Osteoblast (primary cell): ENCODE measurements around the gene ACACA. TPM values are rescaled to one million over a fixed set of nuclear protein-coding genes. Genes with fewer than 3 reads are reported as not detected.
A peak's percentile ranks its signal among the peaks of the same experiment; 100 is the strongest.

Experiments used
- DNase-seq: peaks from one replicate; pipeline ENCODE4 v3.0.0; 2011; ENCODE audit warnings: low spot score, mixed read lengths; ENCODE audit not compliant: insufficient read length; ENCODE audit errors: missing footprints
- H2AFZ ChIP-seq: 2 replicates; pipeline ENCODE4 v1.6.0; 2011; ENCODE audit warnings: mild to moderate bottlenecking, low read length
- H3K27ac ChIP-seq: 2 replicates; pipeline ENCODE4 v1.5.1; 2011; ENCODE audit warnings: mild to moderate bottlenecking, low read depth, low read length, moderate library complexity
- H3K27me3 ChIP-seq: 2 replicates; pipeline ENCODE4 v1.6.0; 2012; ENCODE audit warnings: mild to moderate bottlenecking, control low read depth, inconsistent platforms, low read length, moderate library complexity; ENCODE audit not compliant: insufficient read depth
- H3K36me3 ChIP-seq: 2 replicates; pipeline ENCODE4 v1.5.1; 2011; ENCODE audit warnings: mild to moderate bottlenecking, low read length, control low read depth, moderate library complexity; ENCODE audit not compliant: insufficient read depth
- H3K4me1 ChIP-seq: 2 replicates; pipeline ENCODE4 v1.5.1; 2011; ENCODE audit warnings: mild to moderate bottlenecking, low read length, control low read depth, moderate library complexity; ENCODE audit not compliant: insufficient read depth
- H3K4me2 ChIP-seq: 2 replicates; pipeline ENCODE4 v1.6.0; 2011; ENCODE audit warnings: mild to moderate bottlenecking, low read length; ENCODE audit not compliant: insufficient read depth
- H3K4me3 ChIP-seq: fragments of 200-600 bp; sonication (generic); 3 replicates; pipeline ENCODE4 v1.5.1; 2012; ENCODE audit warnings: mild to moderate bottlenecking, low read length, inconsistent platforms; ENCODE audit not compliant: insufficient read depth
- H3K79me2 ChIP-seq: 2 replicates; pipeline ENCODE4 v1.6.0; 2012; ENCODE audit warnings: mild to moderate bottlenecking, low read length, control low read depth, inconsistent platforms; ENCODE audit not compliant: insufficient read depth
- H3K9me3 ChIP-seq: 2 replicates; pipeline ENCODE4 v1.5.1; 2011; ENCODE audit warnings: low read depth, low read length, control low read depth
- H4K20me1 ChIP-seq: 2 replicates; pipeline ENCODE4 v1.6.0; 2012; ENCODE audit warnings: mild to moderate bottlenecking, low read length, control low read depth; ENCODE audit not compliant: insufficient read depth
- CTCF ChIP-seq: IDR thresholded peaks from 2 replicates; pipeline ENCODE4 v1.5.1; 2011; ENCODE audit warnings: mild to moderate bottlenecking, low read depth, low read length, moderate library complexity; ENCODE audit errors: extremely low read depth
- total RNA-seq: library from RNA; depleted of rRNA; stranded (reverse); fragments of >200 nt; gene quantifications from 2 replicates; pipeline ENCODE4 v1.2.3, GENCODE V29; 2012

Gene ACACA
- total RNA-seq, 1 donor: 78.9 TPM

GRCh38 chr17:37425268-37425667 is 18.6 kb upstream of the ACACA start:
- no peak for TF ChIP-seq CTCF
- H3K27ac ChIP-seq: no peak overlapping the region
- peaks cover 54% of the 10 kb centered on the region for H3K36me3 ChIP-seq

GRCh38 chr17:37422971-37423625 is 16.5 kb upstream of the ACACA start:
- Histone ChIP-seq H3K4me2 (no peak overlapping the region), H3K9me3 (no peaks in the 10 kb centered on the region), H3K27me3 (no peaks in the 10 kb centered on the region), H3K4me1 (no peaks in the 10 kb centered on the region), H3K36me3 (peaks cover 59% of the 10 kb centered on the region), H4K20me1 (no peaks in the 10 kb centered on the region), H3K79me2 (peaks cover 3% of the 10 kb centered on the region), H3K4me3 (no peak overlapping the region), H2AFZ (no peak overlapping the region), H3K27ac (no peak overlapping the region)
- TF ChIP-seq CTCF: no peak
- no peak for DNase-seq

More at GRCh38 chr17:37425268-37425667, 18.6 kb upstream of the ACACA start:
- H4K20me1 ChIP-seq: no peaks in the 10 kb centered on the region
- H3K79me2 ChIP-seq: peaks cover 2% of the 10 kb centered on the region
- no peaks in the 10 kb centered on the region for H3K9me3 ChIP-seq
- H2AFZ ChIP-seq: no peak overlapping the region
- no peak overlapping the region for H3K4me3 ChIP-seq
- DNase-seq: no peak
- peaks cover 12% of the 10 kb centered on the region for H3K4me1 ChIP-seq
- H3K27me3 ChIP-seq: no peaks in the 10 kb centered on the region
- H3K4me2 ChIP-seq: no peak overlapping the region

- no peak overlapping the region for H3K4me2 ChIP-seq
- no peaks in the 10 kb centered on the region for H3K4me1 ChIP-seq
- H3K27ac ChIP-seq: no peak overlapping the region
- no peaks in the 10 kb centered on the region for H3K27me3 ChIP-seq
- H4K20me1 ChIP-seq: no peaks in the 10 kb centered on the region
- no peak overlapping the region for H3K4me3 ChIP-seq
- H3K9me3 ChIP-seq: no peaks in the 10 kb centered on the region
- DNase-seq: no peak
- TF ChIP-seq CTCF: no peak
- peaks cover 34% of the 10 kb centered on the region for H3K36me3 ChIP-seq
- peaks cover 16% of the 10 kb centered on the region for H3K79me2 ChIP-seq
- H2AFZ ChIP-seq: no peak overlapping the region
Observed at GRCh38 chr17:37417852-37418251, 11.2 kb upstream of the ACACA start.

GRCh38 chr17:37413875-37414519 is 7.4 kb upstream of the ACACA start:
- peaks cover 27% of the 10 kb centered on the region for H3K79me2 ChIP-seq
- H3K4me3 ChIP-seq: no peak overlapping the region
- DNase-seq: no peak
- peaks cover 35% of the 10 kb centered on the region for H3K36me3 ChIP-seq
- no peak overlapping the region for H3K27ac ChIP-seq
- H3K27me3 ChIP-seq: no peaks in the 10 kb centered on the region
- peak; percentile 34 for TF ChIP-seq CTCF
- no peak overlapping the region for H2AFZ ChIP-seq
- H4K20me1 ChIP-seq: no peaks in the 10 kb centered on the region
- H3K4me1 ChIP-seq: no peaks in the 10 kb centered on the region
- H3K4me2 ChIP-seq: no peak overlapping the region
- H3K9me3 ChIP-seq: no peaks in the 10 kb centered on the region
